GM12878 (cell line): ENCODE results near the gene C15orf40. TPM values are rescaled to one million over a fixed set of nuclear protein-coding genes. Genes with fewer than 3 reads are reported as not detected.

ENCODE experiments used
- ATAC-seq: fragments of 200-7000 bp; cut with Tn5 transposase; 3 replicates; pipeline ENCODE4 v1.9.1; 2020; ENCODE audit warnings: mild to moderate bottlenecking, moderate library complexity
- BruUV-seq: library from RNA; stranded (reverse); fragments of 400-500 nt; replicated peaks from 2 replicates; lab custom pipeline; 2021; lab: Mats Ljungman, UMichigan
- CTCF ChIA-PET: fragments of 300-600 bp; sonication (Branson Sonifier 250); formaldehyde crosslinking; extraction: SDS; loops from one replicate; lab custom pipeline; 2021; ENCODE audit warnings: inconsistent platforms; lab: Yijun Ruan, JAX
- POLR2A ChIA-PET: fragments of 350-600 bp; formaldehyde crosslinking; extraction: SDS; loops from one replicate; lab custom pipeline; 2021; ENCODE audit warnings: inconsistent platforms; lab: Charles Lee
- RAD21 ChIA-PET: fragments of 300-600 bp; sonication (Branson Sonifier 250); formaldehyde crosslinking; loops from one replicate; lab custom pipeline; 2023; ENCODE audit warnings: antibody characterized with exemption; ENCODE audit not compliant: unreplicated experiment; lab: Charles Lee
- SMC1A ChIA-PET: fragments of 300-600 bp; sonication (Branson Sonifier 250); formaldehyde crosslinking; loops from one replicate; lab custom pipeline; 2023; ENCODE audit not compliant: unreplicated experiment, uncharacterized antibody; lab: Charles Lee
- DNase-seq: peaks from one replicate; pipeline ENCODE4 v3.0.0-alpha.2; 2011; ENCODE audit warnings: low read depth, low spot score
- FAIRE-seq: peaks from 3 replicates; lab custom pipeline; 2011; peaks lifted over from hg19 to GRCh38; lab: Jason Lieb, UNC
- H2AFZ ChIP-seq: 2 replicates; pipeline ENCODE4 v1.6.0; 2011; ENCODE audit warnings: low read depth, low read length, control low read depth; ENCODE audit not compliant: control insufficient read depth
- H3K27ac ChIP-seq: 2 replicates; pipeline ENCODE4 v1.5.1; 2011; ENCODE audit warnings: control low read depth; ENCODE audit not compliant: control insufficient read depth, insufficient read depth
- H3K27me3 ChIP-seq, 2 experiments: replicated peaks in 1 of 2; 2 replicates each; pipeline versions ENCODE4 v1.6.0 to v1.6.1; 2011; ENCODE audit warnings: low read length in 1 of 2; ENCODE audit not compliant: control insufficient read depth in 2 of 2, insufficient read depth in 2 of 2
- H3K36me3 ChIP-seq, 2 experiments: 2 replicates each; pipeline ENCODE4 v1.5.1; 2011; ENCODE audit warnings: low read length in 1 of 2; ENCODE audit not compliant: control insufficient read depth in 2 of 2, insufficient read depth in 2 of 2
- H3K4me1 ChIP-seq: 2 replicates; pipeline ENCODE4 v1.6.1; 2011; ENCODE audit warnings: mild to moderate bottlenecking, low read length, moderate library complexity, mixed read lengths; ENCODE audit not compliant: control insufficient read depth, insufficient read depth
- H3K4me2 ChIP-seq: 2 replicates; pipeline ENCODE4 v1.6.0; 2011; ENCODE audit warnings: control low read depth; ENCODE audit not compliant: control insufficient read depth, insufficient read depth
- H3K4me3 ChIP-seq: fragments of 200-600 bp; sonication (generic); 2 replicates; pipeline ENCODE4 v1.5.1; 2016
- H3K79me2 ChIP-seq: 2 replicates; pipeline ENCODE4 v1.6.0; 2011; ENCODE audit warnings: low read length; ENCODE audit not compliant: control insufficient read depth, insufficient read depth
- H3K9ac ChIP-seq: 2 replicates; pipeline ENCODE4 v1.8.0; 2011; ENCODE audit warnings: low read length, control low read depth, mixed read lengths; ENCODE audit not compliant: control insufficient read depth, insufficient read depth
- H3K9me3 ChIP-seq: replicated peaks from 3 replicates; pipeline ENCODE4 v1.5.1; 2011; ENCODE audit warnings: mild to moderate bottlenecking, low read length; ENCODE audit not compliant: control insufficient read depth, insufficient read depth
- H4K20me1 ChIP-seq: 2 replicates; pipeline ENCODE4 v1.6.0; 2011; ENCODE audit not compliant: control insufficient read depth, insufficient read depth
- CBFB ChIP-seq: IDR thresholded peaks from 2 replicates; pipeline ENCODE4 v1.6.1; 2016; ENCODE audit warnings: antibody characterized with exemption, low read depth
- CBX5 ChIP-seq: sonication (generic); IDR thresholded peaks from 2 replicates; pipeline ENCODE4 v1.6.1; 2016; ENCODE audit warnings: low read depth, moderate library complexity, mild to moderate bottlenecking, inconsistent platforms
- NFYB ChIP-seq: IDR thresholded peaks from 2 replicates; pipeline ENCODE4 v1.6.1; 2011; ENCODE audit warnings: low read depth, mild to moderate bottlenecking, low read length, improper control_type of control experiment, moderate library complexity; ENCODE audit not compliant: insufficient read depth
- NR2C2 ChIP-seq: IDR thresholded peaks from 2 replicates; pipeline ENCODE4 v1.6.1; 2011; ENCODE audit warnings: borderline replicate concordance, low read depth; ENCODE audit not compliant: control insufficient read depth, insufficient read length
- PAX8 ChIP-seq: fragments of 450-650 bp; IDR thresholded peaks from 2 replicates; pipeline ENCODE4 v1.6.1; 2017; ENCODE audit warnings: mild to moderate bottlenecking, moderate library complexity
- POLR2AphosphoS2 ChIP-seq: IDR thresholded peaks from 2 replicates; pipeline ENCODE4 v1.6.1; 2011; ENCODE audit warnings: low read depth, mild to moderate bottlenecking, low read length, improper control_type of control experiment, moderate library complexity
- SMAD1 ChIP-seq: fragments of 450-650 bp; IDR thresholded peaks from 2 replicates; pipeline ENCODE4 v1.6.1; 2018; ENCODE audit warnings: mild to moderate bottlenecking, low read depth; ENCODE audit not compliant: partially characterized antibody
- WGBS: methylation state at CpG from one replicate; pipeline ENCODE4 v1.1.6; 2016; ENCODE audit warnings: low lambda C conversion rate; ENCODE audit not compliant: insufficient replicate concordance, insufficient coverage; ENCODE audit errors: missing lambda C conversion rate; 5-methylcytosine and 5-hydroxymethylcytosine counted together
- in situ Hi-C: fragments of 300-500 bp; cut with MboI; formaldehyde crosslinking; loops from 9 replicates; pipeline ENCODE4 v1.14.3; 2018; ENCODE audit warnings: mixed read lengths
- intact Hi-C: fragments of 100-400 bp; cut with micrococcal nuclease; formaldehyde crosslinking; loops from one replicate; pipeline ENCODE4 v1.14.2; 2022; ENCODE audit not compliant: unreplicated experiment
- polyA plus RNA-seq, 11 experiments: library from polyadenylated mRNA; depleted of rRNA in 4 of 11; unstranded in 6 of 11; stranded (reverse) in 5 of 11; fragments of >200 nt; fragmentation: Nextera tagmentation in 4 of 11; fragmentation: Illumina TruSeq in 1 of 11; extraction: Ambion mirVana in 4 of 11; extraction: Trizol in 1 of 11; gene quantifications; 1 replicate in 1 of 11; 2 replicates in 10 of 11; pipeline versions ENCODE4 v1.2.1 to v1.2.3, GENCODE V29; 2011 to 2016; ENCODE audit warnings: inconsistent platforms in 2 of 11, missing spikeins in 2 of 11, low read depth in 1 of 11
- total RNA-seq, 4 experiments: library from RNA; depleted of rRNA in 3 of 4; stranded (reverse); fragments of >200 nt in 3 of 4; fragmentation: Illumina TruSeq in 1 of 4; extraction: Trizol in 1 of 4; gene quantifications; 2 replicates each; pipeline versions ENCODE4 v1.2.1 to v1.2.3, GENCODE V29; 2013 to 2021
- TF ChIP-seq, protein P1 (sequence below): IDR thresholded peaks from 2 replicates; pipeline ENCODE4 v1.6.1; 2012; ENCODE audit warnings: low read length, inconsistent platforms
- TF ChIP-seq, protein P2 (sequence below): fragments of 450-650 bp; IDR thresholded peaks from 2 replicates; pipeline ENCODE4 v1.6.1; 2017; ENCODE audit warnings: low read depth, mild to moderate bottlenecking, moderate library complexity

The C15orf40 gene
- total and polyA plus RNA-seq, 10 of the 15 experiments (the other 5 are each of a cell fraction or from before 2014, with no cell fraction given): 21.3 to 70.0 (median 31.8) TPM

DNA sequence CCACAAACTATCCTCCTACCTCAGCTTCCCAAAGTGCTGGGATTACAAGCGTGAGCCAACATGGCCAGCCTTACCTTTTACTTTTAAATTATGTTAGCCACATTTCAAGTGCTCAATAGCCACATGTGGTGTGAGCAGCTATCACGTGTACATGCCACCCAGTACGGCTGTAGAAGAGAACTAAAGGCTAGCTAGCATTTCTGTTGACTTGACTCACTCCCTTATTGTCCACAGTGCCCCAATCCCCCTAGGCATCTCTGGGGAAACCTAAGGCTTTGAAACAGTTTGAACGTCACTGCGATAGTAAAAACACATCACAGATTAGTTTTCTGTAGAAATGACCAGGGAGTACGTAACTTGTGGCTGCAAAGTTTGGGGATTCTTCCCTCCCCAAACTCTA is 12.0 kb downstream of the C15orf40 start:
- intact Hi-C loops (no loop called here), in situ Hi-C loops (no loop called here)
- Histone ChIP-seq H3K4me2 (no peak overlapping the region), H3K36me3 (no peaks in the 10 kb centered on the region), H3K4me1 (no peaks in the 10 kb centered on the region; the same call in 1 of the 2 replicates), H3K4me3 (no peak overlapping the region), H3K27me3 (no peaks in the 10 kb centered on the region), H3K9ac (no peak overlapping the region), H4K20me1 (no peaks in the 10 kb centered on the region), H3K79me2 (no peaks in the 10 kb centered on the region), H3K9me3 (no peaks in the 10 kb centered on the region), H3K27ac (no peak overlapping the region), H2AFZ (no peak overlapping the region)
- ChIA-PET POLR2A (interaction anchor here (0.8 kb wide), 1 partner anchor 469 kb away, joined by 3 read pairs; no protein-coding TSS in a partner anchor), CTCF (interaction anchor here (0.6 to 4.2 kb wide), 18 partner anchors 11 to 559 kb away, joined by 3 to 43 read pairs (median 5); partner anchors contain the start of genes C15orf40, RAMAC and RPS17), RAD21 (interaction anchor here (0.7 to 1.7 kb wide), 8 partner anchors 10 to 468 kb away, joined by 3 to 9 read pairs (median 3); partner anchors contain the start of gene C15orf40), SMC1A (interaction anchor here (0.8 to 1.8 kb wide), 16 partner anchors 10 to 469 kb away, joined by 3 to 16 read pairs (median 4); partner anchors contain the start of gene RPS17)
- DNase-seq (no peak), FAIRE-seq (no peak), ATAC-seq (no peak)
- no TSS peak for BruUV-seq
- 88% methylated on average over 6 of the region's 6 CpGs for WGBS
- TF ChIP-seq CBX5 (no peak), NFYB (no peak), SMAD1 (no peak), NR2C2 (no peak), PAX8 (no peak), CBFB (no peak), POLR2AphosphoS2 (no peak)
- TF ChIP-seq, protein P1, sequence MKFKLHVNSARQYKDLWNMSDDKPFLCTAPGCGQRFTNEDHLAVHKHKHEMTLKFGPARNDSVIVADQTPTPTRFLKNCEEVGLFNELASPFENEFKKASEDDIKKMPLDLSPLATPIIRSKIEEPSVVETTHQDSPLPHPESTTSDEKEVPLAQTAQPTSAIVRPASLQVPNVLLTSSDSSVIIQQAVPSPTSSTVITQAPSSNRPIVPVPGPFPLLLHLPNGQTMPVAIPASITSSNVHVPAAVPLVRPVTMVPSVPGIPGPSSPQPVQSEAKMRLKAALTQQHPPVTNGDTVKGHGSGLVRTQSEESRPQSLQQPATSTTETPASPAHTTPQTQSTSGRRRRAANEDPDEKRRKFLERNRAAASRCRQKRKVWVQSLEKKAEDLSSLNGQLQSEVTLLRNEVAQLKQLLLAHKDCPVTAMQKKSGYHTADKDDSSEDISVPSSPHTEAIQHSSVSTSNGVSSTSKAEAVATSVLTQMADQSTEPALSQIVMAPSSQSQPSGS: no peak
- TF ChIP-seq, protein P2, sequence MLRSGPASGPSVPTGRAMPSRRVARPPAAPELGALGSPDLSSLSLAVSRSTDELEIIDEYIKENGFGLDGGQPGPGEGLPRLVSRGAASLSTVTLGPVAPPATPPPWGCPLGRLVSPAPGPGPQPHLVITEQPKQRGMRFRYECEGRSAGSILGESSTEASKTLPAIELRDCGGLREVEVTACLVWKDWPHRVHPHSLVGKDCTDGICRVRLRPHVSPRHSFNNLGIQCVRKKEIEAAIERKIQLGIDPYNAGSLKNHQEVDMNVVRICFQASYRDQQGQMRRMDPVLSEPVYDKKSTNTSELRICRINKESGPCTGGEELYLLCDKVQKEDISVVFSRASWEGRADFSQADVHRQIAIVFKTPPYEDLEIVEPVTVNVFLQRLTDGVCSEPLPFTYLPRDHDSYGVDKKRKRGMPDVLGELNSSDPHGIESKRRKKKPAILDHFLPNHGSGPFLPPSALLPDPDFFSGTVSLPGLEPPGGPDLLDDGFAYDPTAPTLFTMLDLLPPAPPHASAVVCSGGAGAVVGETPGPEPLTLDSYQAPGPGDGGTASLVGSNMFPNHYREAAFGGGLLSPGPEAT: no peak
